H1 (cell line): Measurements from ENCODE around the gene TMEM202. TPM values are rescaled to one million over a fixed set of nuclear protein-coding genes. Genes with fewer than 3 reads are reported as not detected.

ENCODE experiments used
- CTCF ChIA-PET: fragments of 300-600 bp; sonication (Branson Sonifier 250); formaldehyde crosslinking; loops from one replicate; lab custom pipeline; 2021; ENCODE audit not compliant: partially characterized antibody; lab: Charles Lee
- POLR2A ChIA-PET: fragments of 300-600 bp; sonication (Branson Sonifier 250); formaldehyde crosslinking; loops from one replicate; lab custom pipeline; 2021; ENCODE audit warnings: inconsistent platforms; ENCODE audit not compliant: partially characterized antibody; lab: Charles Lee
- DNase-seq, 2 experiments: peaks; one replicate each; pipeline versions ENCODE4 v3.0.0 to v3.0.0-alpha.2; 2010 to 2022; ENCODE audit warnings: low spot score in 2 of 2, low read depth in 1 of 2, mixed read lengths in 1 of 2
- FAIRE-seq: peaks from 2 replicates; lab custom pipeline; 2011; peaks lifted over from hg19 to GRCh38; lab: Jason Lieb, UNC
- H2AFZ ChIP-seq: 2 replicates; pipeline ENCODE4 v1.8.1; 2012; ENCODE audit warnings: low read length, inconsistent platforms
- H2AK5ac ChIP-seq: 2 replicates; pipeline ENCODE4 v1.6.1; 2013; ENCODE audit warnings: low read depth, low read length
- H2BK120ac ChIP-seq: replicated peaks from 2 replicates; pipeline ENCODE3; 2013; ENCODE audit warnings: low read depth, low read length, inconsistent platforms
- H2BK12ac ChIP-seq: 2 replicates; pipeline ENCODE4 v1.6.1; 2013; ENCODE audit warnings: low read depth, low read length
- H2BK15ac ChIP-seq: 2 replicates; pipeline ENCODE4 v1.6.1; 2013; ENCODE audit warnings: low read length
- H2BK20ac ChIP-seq: 2 replicates; pipeline ENCODE4 v1.6.1; 2013; ENCODE audit warnings: low read length
- H2BK5ac ChIP-seq: 2 replicates; pipeline ENCODE4 v1.6.1; 2013; ENCODE audit warnings: low read depth, low read length
- H3K14ac ChIP-seq: 2 replicates; pipeline ENCODE4 v1.6.1; 2013; ENCODE audit warnings: inconsistent platforms; ENCODE audit not compliant: insufficient read length
- H3K18ac ChIP-seq: 2 replicates; pipeline ENCODE4 v1.6.1; 2013; ENCODE audit warnings: low read length; ENCODE audit errors: extremely low read depth
- H3K23ac ChIP-seq: 2 replicates; pipeline ENCODE4 v1.6.1; 2013; ENCODE audit warnings: inconsistent platforms; ENCODE audit not compliant: insufficient read length
- H3K23me2 ChIP-seq: 2 replicates; pipeline ENCODE4 v1.6.1; 2013; ENCODE audit warnings: low read depth, low read length
- H3K27ac ChIP-seq: 2 replicates; pipeline ENCODE4 v1.6.1; 2011; ENCODE audit warnings: low read depth, low read length, inconsistent platforms
- H3K27me3 ChIP-seq, 4 experiments: replicated peaks in 1 of 4; 1 replicate in 1 of 4; 2 replicates in 3 of 4; pipeline versions ENCODE4 v1.6.1 to v1.8.1; 2011 to 2013; ENCODE audit warnings: low read length in 3 of 4, mild to moderate bottlenecking in 3 of 4, inconsistent platforms in 2 of 4, mixed read lengths in 2 of 4, moderate library complexity in 1 of 4; ENCODE audit not compliant: control insufficient read depth in 3 of 4, insufficient read depth in 3 of 4; ENCODE audit errors: extremely low read depth in 1 of 4
- H3K36me3 ChIP-seq, 4 experiments: 2 replicates each; pipeline versions ENCODE4 v1.6.1 to v1.8.1; 2011 to 2013; ENCODE audit warnings: mild to moderate bottlenecking in 4 of 4, low read length in 3 of 4, moderate library complexity in 2 of 4, control low read depth in 1 of 4, inconsistent platforms in 1 of 4; ENCODE audit not compliant: insufficient read depth in 4 of 4, control insufficient read depth in 2 of 4
- H3K4ac ChIP-seq: replicated peaks from 2 replicates; pipeline ENCODE3; 2013; ENCODE audit warnings: low read length, low read depth, mixed read lengths, inconsistent platforms; ENCODE audit not compliant: insufficient read length
- H3K4me1 ChIP-seq, 4 experiments: replicated peaks in 1 of 4; 1 replicate in 1 of 4; 2 replicates in 3 of 4; pipeline versions ENCODE4 v1.6.1 to v1.8.1; 2011 to 2013; ENCODE audit warnings: low read length in 3 of 4, inconsistent platforms in 2 of 4, mixed read lengths in 1 of 4; ENCODE audit not compliant: insufficient read depth in 4 of 4, control insufficient read depth in 3 of 4
- H3K4me2 ChIP-seq, 2 experiments: 2 replicates each; pipeline versions ENCODE4 v1.6.1 to v1.8.1; 2011 to 2013; ENCODE audit warnings: low read depth in 2 of 2, low read length in 2 of 2, control low read depth in 1 of 2, inconsistent platforms in 1 of 2, mild to moderate bottlenecking in 1 of 2; ENCODE audit not compliant: insufficient read depth in 1 of 2
- H3K4me3 ChIP-seq, 4 experiments: fragments of 200-600, 300-600 bp in 1 of 4; sonication (generic), shearing (Covaris generic), sonication (Bioruptor Twin) in 1 of 4; 2 replicates each; pipeline versions ENCODE4 v1.5.1 to v1.8.1; 2011 to 2016; ENCODE audit warnings: low read length in 4 of 4, low read depth in 3 of 4, control low read depth in 2 of 4, inconsistent platforms in 2 of 4, mild to moderate bottlenecking in 2 of 4, mixed read lengths in 1 of 4, moderate library complexity in 1 of 4; ENCODE audit not compliant: insufficient read depth in 2 of 4; ENCODE audit errors: extremely low read depth in 1 of 4
- H3K56ac ChIP-seq: replicated peaks from 2 replicates; pipeline ENCODE3; 2013; ENCODE audit warnings: low read depth, mild to moderate bottlenecking, mixed read lengths, low read length, inconsistent platforms; ENCODE audit not compliant: insufficient read length
- H3K79me1 ChIP-seq: 2 replicates; pipeline ENCODE4 v1.6.1; 2013; ENCODE audit warnings: low read depth, low read length, control low read depth
- H3K79me2 ChIP-seq, 2 experiments: 2 replicates each; pipeline versions ENCODE4 v1.6.1 to v1.8.1; 2012 to 2013; ENCODE audit warnings: low read length in 2 of 2, mild to moderate bottlenecking in 2 of 2, inconsistent platforms in 1 of 2; ENCODE audit not compliant: insufficient read depth in 2 of 2, control insufficient read depth in 1 of 2
- H3K9ac ChIP-seq, 4 experiments: replicated peaks in 1 of 4; 1 replicate in 1 of 4; 2 replicates in 3 of 4; pipeline versions ENCODE4 v1.6.1 to v1.8.1; 2011 to 2013; ENCODE audit warnings: low read depth in 3 of 4, low read length in 3 of 4, control low read depth in 2 of 4, mild to moderate bottlenecking in 2 of 4, moderate library complexity in 2 of 4, inconsistent platforms in 1 of 4; ENCODE audit errors: extremely low read depth in 1 of 4
- H3K9me3 ChIP-seq, 2 experiments: 2 replicates each; pipeline versions ENCODE4 v1.6.1 to v1.8.1; 2012 to 2013; ENCODE audit warnings: mild to moderate bottlenecking in 2 of 2, moderate library complexity in 2 of 2, control low read depth in 1 of 2, inconsistent platforms in 1 of 2, low read depth in 1 of 2, low read length in 1 of 2, mixed read lengths in 1 of 2; ENCODE audit not compliant: insufficient read depth in 2 of 2
- H4K20me1 ChIP-seq, 2 experiments: replicated peaks in 1 of 2; 2 replicates each; pipeline versions ENCODE3 to v1.8.1; 2011 to 2013; ENCODE audit warnings: inconsistent platforms in 2 of 2, low read length in 2 of 2, mild to moderate bottlenecking in 1 of 2; ENCODE audit not compliant: insufficient read depth in 2 of 2, control insufficient read depth in 1 of 2
- H4K5ac ChIP-seq: 2 replicates; pipeline ENCODE4 v1.6.1; 2013; ENCODE audit warnings: low read length, low read depth, mixed read lengths, inconsistent platforms; ENCODE audit not compliant: insufficient read length
- H4K8ac ChIP-seq: 2 replicates; pipeline ENCODE4 v1.8.0; 2013; ENCODE audit warnings: mild to moderate bottlenecking, moderate library complexity, low read length, inconsistent platforms; ENCODE audit not compliant: insufficient read depth; ENCODE audit errors: extremely low read depth
- H4K91ac ChIP-seq: replicated peaks from 2 replicates; pipeline ENCODE3; 2013; ENCODE audit warnings: low read length, mixed read lengths, inconsistent platforms; ENCODE audit not compliant: insufficient read length
- ASH2L ChIP-seq: fragments of 200-600, 300-600 bp; sonication (generic); IDR thresholded peaks from one replicate; pipeline ENCODE4 v1.7.1; 2017; ENCODE audit warnings: low read length
- CHD1 ChIP-seq: IDR thresholded peaks from 2 replicates; pipeline ENCODE4 v1.6.1; 2012; ENCODE audit warnings: low read depth, low read length, improper control_type of control experiment
- E2F6 ChIP-seq: IDR thresholded peaks from 2 replicates; pipeline ENCODE4 v1.6.1; 2012; ENCODE audit warnings: inconsistent platforms
- EZH2 ChIP-seq: fragments of 200-600 bp; sonication (generic); IDR thresholded peaks from 2 replicates; pipeline ENCODE4 v1.7.1; 2012; ENCODE audit warnings: low read depth, mild to moderate bottlenecking, moderate library complexity, low read length, inconsistent platforms; ENCODE audit not compliant: severe bottlenecking
- GTF2F1 ChIP-seq: IDR thresholded peaks from 2 replicates; pipeline ENCODE4 v1.6.1; 2012; ENCODE audit warnings: low read depth, low read length, improper control_type of control experiment, borderline replicate concordance
- MAX ChIP-seq: IDR thresholded peaks from 2 replicates; pipeline ENCODE4 v1.6.1; 2012; ENCODE audit warnings: inconsistent platforms
- POLR2A ChIP-seq, 2 experiments: IDR thresholded peaks; 1 replicate in 1 of 2; 2 replicates in 1 of 2; pipeline ENCODE4 v1.6.1; 2011; ENCODE audit warnings: low read depth in 2 of 2, low read length in 2 of 2, mild to moderate bottlenecking in 2 of 2; ENCODE audit errors: control extremely low read depth in 1 of 2
- POLR2AphosphoS5 ChIP-seq: IDR thresholded peaks from 2 replicates; pipeline ENCODE4 v1.6.1; 2011; ENCODE audit warnings: low read depth, low read length
- SRF ChIP-seq: IDR thresholded peaks from 2 replicates; pipeline ENCODE4 v1.6.1; 2011; ENCODE audit warnings: mild to moderate bottlenecking, low read depth, low read length, moderate library complexity
- WGBS, 2 experiments: shearing (Covaris generic) in 1 of 2; methylation state at CpG; one replicate each; pipeline versions ENCODE4 v1.1.6 to v1.1.7; 2013 to 2015; ENCODE audit warnings: low lambda C conversion rate in 2 of 2, mixed read lengths in 2 of 2, inconsistent platforms in 1 of 2, low coverage in 1 of 2, missing lambda C conversion rate in 1 of 2; ENCODE audit not compliant: insufficient replicate concordance in 2 of 2, insufficient coverage in 1 of 2, insufficient read length in 1 of 2; ENCODE audit errors: extremely low coverage in 1 of 2, missing lambda C conversion rate in 1 of 2; 5-methylcytosine and 5-hydroxymethylcytosine counted together
- long read RNA-seq, 2 experiments: library from RNA in 1 of 2; library from capped mRNA in 1 of 2; stranded (forward); transcript quantifications; one replicate each; pipeline ENCODE4 v2.0.0, GENCODE V29; 2021; ENCODE audit warnings: inconsistent platforms in 1 of 2
- polyA minus RNA-seq, 3 experiments: library from RNA; depleted of rRNA, polyadenylated mRNA; stranded (reverse); fragments of >200 nt; gene quantifications; 1 replicate in 2 of 3; 2 replicates in 1 of 3; pipeline ENCODE4 v1.2.3, GENCODE V29; 2011
- polyA plus RNA-seq, 7 experiments: library from polyadenylated mRNA; depleted of rRNA in 3 of 7; stranded (reverse) in 5 of 7; unstranded in 2 of 7; fragments of >200 nt in 5 of 7; fragments of 200-250 nt in 2 of 7; gene quantifications; 1 replicate in 5 of 7; 2 replicates in 1 of 7; 4 replicates in 1 of 7; pipeline versions ENCODE4 v1.2.1 to v1.2.3, GENCODE V29; 2011 to 2013; ENCODE audit warnings: missing spikeins in 2 of 7, mixed read lengths in 2 of 7
- total RNA-seq: library from RNA; stranded (reverse); fragmentation: NEBNext Ultra II Directional; extraction: Animal tissue kit (Norgen Biotek cat#: 25700); gene quantifications from 2 replicates; pipeline ENCODE4 v1.2.1, GENCODE V29; 2021

Gene TMEM202
- total RNA-seq (not detected in 2 replicates), polyA plus RNA-seq (2011; rRNA removed) (not detected in 2 replicates), polyA minus RNA-seq (2011; rRNA and poly(A)+ RNA removed) (not detected in 2 replicates)
- polyA plus RNA-seq (2011; cell fraction: cytosol; rRNA removed) = not detected
- not detected for polyA plus RNA-seq (2011; cell fraction: nucleus; rRNA removed)
- not detected in 4 replicates for polyA plus RNA-seq (2012, experiment 1 of 2)
- not detected for polyA plus RNA-seq (2012, experiment 2 of 2)
- not detected for polyA plus RNA-seq (2013, experiment 1 of 2)
- polyA plus RNA-seq (2013, experiment 2 of 2) = not detected
- not detected for polyA minus RNA-seq (2011; cell fraction: cytosol; rRNA and poly(A)+ RNA removed)
- not detected for polyA minus RNA-seq (2011; cell fraction: nucleus; rRNA and poly(A)+ RNA removed)
- long read RNA-seq, experiment 1 = 0 reads
- long read RNA-seq, experiment 2 = 0 reads

- Histone ChIP-seq H2BK12ac (no peak within 1 kb of the TSS), H3K23me2 (no peaks in the 10 kb centered on the region), H4K20me1 (no peaks in the 10 kb centered on the region), H3K9ac (no peak within 1 kb of the TSS), H3K56ac (no peak within 1 kb of the TSS), H3K4me1 (no peaks in the 10 kb centered on the region), H3K79me2 (no peaks in the 10 kb centered on the region), H4K5ac (no peak within 1 kb of the TSS), H2AFZ (no peak within 1 kb of the TSS), H3K4me3 (no peak within 1 kb of the TSS), H3K4me2 (no peak within 1 kb of the TSS), H2BK15ac (no peak within 1 kb of the TSS), H3K14ac (no peak within 1 kb of the TSS), H3K23ac (no peak within 1 kb of the TSS), H3K18ac (no peak within 1 kb of the TSS), H2BK120ac (no peak within 1 kb of the TSS), H2AK5ac (no peak within 1 kb of the TSS), H2BK5ac (no peak within 1 kb of the TSS), H3K27me3 (0 out of 7 replicates have a peak, but pooled peaks cover 0 to 2% (median 0%) of the 10 kb centered on the region in 4 experiments), H3K4ac (no peak within 1 kb of the TSS), H2BK20ac (no peak within 1 kb of the TSS), H3K36me3 (no peaks in the 10 kb centered on the region), H3K9me3 (peaks cover 2 to 7% of the 10 kb centered on the region in 2 experiments; a peak in 3 of 4 replicates), H4K8ac (no peak within 1 kb of the TSS), H3K79me1 (no peaks in the 10 kb centered on the region), H4K91ac (no peak within 1 kb of the TSS), H3K27ac (no peak within 1 kb of the TSS)
- 86% methylated on average over 4 of the region's 4 CpGs; no CpG with 5 or more reads in 1 of the 2 experiments for WGBS, 2 experiments
- CTCF ChIA-PET = no interaction called here
- DNase-seq (no peak), FAIRE-seq (no peak)
- POLR2A ChIA-PET = interaction anchor here (0.7 kb wide), 1 partner anchor 21 kb away, joined by 4 read pairs; no protein-coding TSS in a partner anchor
- no peak for TF ChIP-seq MAX
- TF ChIP-seq POLR2A (IDR thresholded peaks at IDR 0.05; ENCODE audit: control extremely low read depth in 1 of 2, low read depth in 2 of 2, low read length in 2 of 2) = no peak
- TF ChIP-seq SRF = no peak
- TF ChIP-seq EZH2 = no peak
- TF ChIP-seq ASH2L = no peak
- no peak for TF ChIP-seq CHD1
- no peak for TF ChIP-seq E2F6
- no peak for TF ChIP-seq POLR2AphosphoS5
- TF ChIP-seq GTF2F1 = no peak
These were observed at the start of gene TMEM202 for GRCh38 chr15:72397796-72398588. TMEM202 (plus strand) TSS chr15:72398305; CDS start chr15:72398327, 22 bp downstream.
